ENCODE measurements around the gene CD55. TPM values are rescaled to one million over a fixed set of nuclear protein-coding genes. Genes with fewer than 3 reads are reported as not detected.

The CD55 gene
- total RNA-seq, 1 donor from 2014 or later = 28.6 TPM

DNA sequence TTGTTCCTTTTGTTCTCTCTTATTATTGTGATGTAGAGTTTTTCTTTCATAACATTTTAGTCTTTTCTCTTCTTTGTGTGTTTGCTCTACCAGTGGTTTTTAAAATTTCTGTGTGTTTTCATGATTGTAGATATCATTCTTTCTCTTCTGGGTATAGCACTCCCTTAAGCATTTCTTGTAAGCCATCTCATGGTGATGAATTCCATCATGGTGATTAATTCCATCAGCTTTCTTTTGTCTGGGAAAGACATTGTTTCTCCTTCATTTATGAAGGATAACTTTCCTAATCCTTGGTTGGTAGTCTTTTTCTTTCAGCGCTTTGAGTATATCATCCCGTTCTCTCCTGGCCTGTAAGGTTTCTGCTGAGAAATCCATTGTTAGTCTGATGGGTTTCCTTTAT, 22.7 kb downstream of the CD55 start:
- DNase-seq (ENCODE audit: low read depth) = no peak
- TF ChIP-seq, protein P1, sequence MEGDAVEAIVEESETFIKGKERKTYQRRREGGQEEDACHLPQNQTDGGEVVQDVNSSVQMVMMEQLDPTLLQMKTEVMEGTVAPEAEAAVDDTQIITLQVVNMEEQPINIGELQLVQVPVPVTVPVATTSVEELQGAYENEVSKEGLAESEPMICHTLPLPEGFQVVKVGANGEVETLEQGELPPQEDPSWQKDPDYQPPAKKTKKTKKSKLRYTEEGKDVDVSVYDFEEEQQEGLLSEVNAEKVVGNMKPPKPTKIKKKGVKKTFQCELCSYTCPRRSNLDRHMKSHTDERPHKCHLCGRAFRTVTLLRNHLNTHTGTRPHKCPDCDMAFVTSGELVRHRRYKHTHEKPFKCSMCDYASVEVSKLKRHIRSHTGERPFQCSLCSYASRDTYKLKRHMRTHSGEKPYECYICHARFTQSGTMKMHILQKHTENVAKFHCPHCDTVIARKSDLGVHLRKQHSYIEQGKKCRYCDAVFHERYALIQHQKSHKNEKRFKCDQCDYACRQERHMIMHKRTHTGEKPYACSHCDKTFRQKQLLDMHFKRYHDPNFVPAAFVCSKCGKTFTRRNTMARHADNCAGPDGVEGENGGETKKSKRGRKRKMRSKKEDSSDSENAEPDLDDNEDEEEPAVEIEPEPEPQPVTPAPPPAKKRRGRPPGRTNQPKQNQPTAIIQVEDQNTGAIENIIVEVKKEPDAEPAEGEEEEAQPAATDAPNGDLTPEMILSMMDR (conservative IDR thresholded peaks at IDR 0.05; ENCODE audit: low read depth, low read length) = no peak
- no peak overlapping the region for H3K4me3 ChIP-seq (ENCODE audit: low read depth, low read length)

DNA sequence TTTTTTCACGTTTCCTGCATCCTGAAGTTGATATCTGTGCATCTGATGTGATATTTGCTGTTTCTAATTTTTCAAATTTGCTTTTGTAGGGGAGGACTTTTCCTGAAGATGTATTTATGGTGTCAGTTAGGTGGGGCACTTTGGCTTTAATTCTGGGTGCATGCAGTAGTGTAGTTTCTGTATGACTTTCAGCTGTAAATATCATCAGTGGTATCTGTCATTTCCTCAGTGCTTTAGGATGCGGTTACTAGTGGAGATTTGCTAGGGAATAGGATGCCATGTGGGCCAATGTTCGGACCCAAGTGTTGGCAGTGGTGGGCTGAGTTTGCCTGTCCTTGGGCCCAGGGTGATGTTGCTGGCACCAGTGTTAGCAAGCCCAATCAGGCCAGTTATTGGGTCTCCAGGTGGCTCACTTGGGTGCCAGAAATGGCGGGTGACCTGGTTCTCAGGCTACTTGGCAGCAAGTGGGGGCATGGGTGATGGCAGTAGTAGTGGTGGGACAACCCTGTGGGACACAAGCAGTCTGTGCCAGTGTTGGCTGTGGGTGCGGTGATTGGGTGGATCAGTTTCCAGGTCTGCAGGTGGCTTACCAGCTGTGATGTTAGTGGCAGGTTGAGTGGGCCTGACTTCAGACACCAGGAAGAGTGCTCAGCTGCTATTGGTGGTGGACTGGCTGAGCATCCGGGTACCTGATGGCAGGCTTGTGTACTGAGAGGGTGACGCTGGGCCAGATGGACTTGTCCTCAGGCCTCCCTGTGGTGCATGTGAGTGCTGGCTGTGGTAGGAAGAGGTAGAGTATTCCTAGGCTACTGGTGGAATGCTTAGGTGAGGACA, 24.4 kb downstream of the CD55 start:
- TF ChIP-seq, protein P1 (conservative IDR thresholded peaks at IDR 0.05; ENCODE audit: low read depth, low read length) = no peak
- DNase-seq (ENCODE audit: low read depth) = no peak
- no peak overlapping the region for H3K4me3 ChIP-seq (ENCODE audit: low read depth, low read length)

DNA sequence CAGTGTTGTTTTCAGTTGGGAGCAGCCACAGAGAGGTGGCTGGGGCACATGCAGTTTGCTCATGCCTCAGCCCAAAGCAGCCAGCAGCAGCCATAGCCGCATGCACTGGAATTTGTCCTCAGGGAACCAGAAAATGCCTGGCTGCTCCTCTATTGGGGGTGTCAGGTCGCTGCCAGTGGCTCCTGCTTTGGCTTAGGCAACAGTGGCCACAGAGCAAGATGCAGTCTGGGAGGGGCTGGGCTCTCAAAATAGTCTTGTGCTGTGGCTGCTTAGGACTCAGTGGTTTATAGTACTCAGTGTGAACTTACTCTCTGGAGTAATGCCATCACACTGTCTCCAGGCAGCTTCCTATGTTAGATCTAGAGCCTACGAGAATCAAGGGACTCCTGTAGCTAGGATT, 25.0 kb downstream of the CD55 start:
- DNase-seq (ENCODE audit: low read depth) = no peak
- no peak overlapping the region for H3K4me3 ChIP-seq (ENCODE audit: low read depth, low read length)

DNA sequence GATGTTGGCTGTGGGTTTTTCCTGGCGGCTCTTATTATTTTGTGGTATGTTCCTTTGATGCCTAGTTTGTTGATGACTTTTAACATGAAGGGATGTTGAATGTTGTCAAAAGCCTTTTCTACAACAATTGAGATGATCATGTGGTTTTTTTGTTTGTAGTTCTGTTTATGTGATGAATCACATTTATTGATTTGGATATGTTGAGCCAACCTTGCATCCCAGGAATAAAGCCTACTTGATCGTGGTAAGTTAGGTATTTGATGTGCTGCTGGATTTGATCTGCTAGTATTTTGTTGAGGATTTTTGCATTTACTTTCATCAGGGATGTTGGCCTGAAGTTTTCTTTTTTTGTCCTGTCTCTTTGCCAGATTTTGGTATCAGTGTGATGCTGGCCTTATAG, 28.5 kb downstream of the CD55 start:
- DNase-seq (ENCODE audit: low read depth) = no peak
- TF ChIP-seq, protein P1 (conservative IDR thresholded peaks at IDR 0.05; ENCODE audit: low read depth, low read length) = no peak
- no peak overlapping the region for H3K4me3 ChIP-seq (ENCODE audit: low read depth, low read length)

More for the DNA sequence above, 25.0 kb downstream of the CD55 start:
- TF ChIP-seq, protein P1 (conservative IDR thresholded peaks at IDR 0.05; ENCODE audit: low read depth, low read length) = no peak

DNA sequence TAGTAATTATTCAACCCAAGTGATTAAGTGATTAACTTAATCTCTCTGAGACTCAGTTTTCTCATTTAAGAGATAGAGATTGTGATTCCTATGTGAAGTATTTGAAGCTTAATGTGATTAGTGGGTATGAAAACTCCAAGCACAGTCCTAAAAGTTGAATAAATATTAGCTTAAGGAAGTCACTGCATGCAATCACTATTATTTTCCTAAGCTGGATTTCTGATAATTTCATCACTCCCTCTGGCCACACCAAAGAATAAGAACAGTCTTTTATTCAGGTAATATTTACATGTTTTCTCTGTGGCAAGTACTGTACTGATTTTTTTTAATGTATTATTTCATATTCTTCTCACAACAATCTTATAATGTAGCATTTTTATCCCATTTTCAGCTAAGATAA, 31.1 kb downstream of the CD55 start:
- H3K4me3 ChIP-seq (ENCODE audit: low read depth, low read length) = no peak overlapping the region
- TF ChIP-seq, protein P1 (conservative IDR thresholded peaks at IDR 0.05; ENCODE audit: low read depth, low read length) = no peak
- no peak for DNase-seq (ENCODE audit: low read depth)

DNA sequence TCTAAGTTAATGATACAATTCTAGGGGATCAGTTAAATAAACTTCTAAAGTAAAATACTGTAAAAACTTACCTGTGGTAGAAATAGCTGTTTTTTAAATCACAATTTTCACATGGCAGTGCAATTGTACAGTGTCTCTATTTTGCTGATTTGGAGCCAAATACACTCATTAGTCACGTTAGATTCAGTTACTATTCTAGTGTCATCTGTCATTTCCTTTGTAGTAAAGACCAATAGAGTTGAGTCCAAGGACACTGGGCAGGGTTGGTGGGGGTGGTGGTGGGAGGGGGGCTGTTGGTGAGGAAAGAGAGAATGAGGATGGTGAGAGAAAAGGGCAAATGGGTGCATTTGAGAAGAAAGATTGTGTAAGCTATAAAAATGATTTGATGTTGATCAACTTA, 33.6 kb downstream of the CD55 start:
- TF ChIP-seq, protein P1 (conservative IDR thresholded peaks at IDR 0.05; ENCODE audit: low read depth, low read length) = no peak
- DNase-seq (ENCODE audit: low read depth) = no peak
- H3K4me3 ChIP-seq (ENCODE audit: low read depth, low read length) = no peak overlapping the region
